ENCODE measurements around the gene CD22.

DNA sequence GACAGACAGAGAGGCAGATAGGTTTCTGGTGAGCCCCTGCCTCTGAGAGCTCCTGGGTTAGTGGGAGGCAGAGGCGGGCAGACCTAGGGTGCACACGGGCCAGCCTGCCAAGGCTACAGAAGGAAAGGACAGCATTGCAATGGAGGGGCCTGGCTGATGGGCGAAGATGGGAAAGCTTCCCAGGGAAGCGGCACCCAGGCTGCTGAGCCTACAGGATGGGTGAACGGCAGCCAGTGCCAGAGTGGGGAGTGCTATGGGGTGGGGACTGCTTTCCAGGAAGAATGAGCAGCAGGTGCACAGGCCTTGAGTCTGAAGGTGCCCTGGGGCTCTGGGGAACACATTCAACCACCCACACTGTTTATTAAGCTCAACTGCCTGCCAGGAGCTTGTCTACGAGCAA is 37.7 kb upstream of the CD22 start:
- TF ChIP-seq, protein P1, sequence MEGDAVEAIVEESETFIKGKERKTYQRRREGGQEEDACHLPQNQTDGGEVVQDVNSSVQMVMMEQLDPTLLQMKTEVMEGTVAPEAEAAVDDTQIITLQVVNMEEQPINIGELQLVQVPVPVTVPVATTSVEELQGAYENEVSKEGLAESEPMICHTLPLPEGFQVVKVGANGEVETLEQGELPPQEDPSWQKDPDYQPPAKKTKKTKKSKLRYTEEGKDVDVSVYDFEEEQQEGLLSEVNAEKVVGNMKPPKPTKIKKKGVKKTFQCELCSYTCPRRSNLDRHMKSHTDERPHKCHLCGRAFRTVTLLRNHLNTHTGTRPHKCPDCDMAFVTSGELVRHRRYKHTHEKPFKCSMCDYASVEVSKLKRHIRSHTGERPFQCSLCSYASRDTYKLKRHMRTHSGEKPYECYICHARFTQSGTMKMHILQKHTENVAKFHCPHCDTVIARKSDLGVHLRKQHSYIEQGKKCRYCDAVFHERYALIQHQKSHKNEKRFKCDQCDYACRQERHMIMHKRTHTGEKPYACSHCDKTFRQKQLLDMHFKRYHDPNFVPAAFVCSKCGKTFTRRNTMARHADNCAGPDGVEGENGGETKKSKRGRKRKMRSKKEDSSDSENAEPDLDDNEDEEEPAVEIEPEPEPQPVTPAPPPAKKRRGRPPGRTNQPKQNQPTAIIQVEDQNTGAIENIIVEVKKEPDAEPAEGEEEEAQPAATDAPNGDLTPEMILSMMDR (IDR thresholded peaks at IDR 0.05), result no peak
- TF ChIP-seq POLR2AphosphoS5 (IDR thresholded peaks at IDR 0.05), result no peak

Measured in breast epithelium (tissue), 3 donors.